ENCODE data around the gene PRAF2.
A peak's percentile ranks its signal among the peaks of the same experiment; 100 is the strongest.

Gene PRAF2

GRCh38 chrX:49041744-49042580 is 31.8 kb downstream of the PRAF2 start:
- DNase-seq (ENCODE audit: low read depth), result no peak

DNA sequence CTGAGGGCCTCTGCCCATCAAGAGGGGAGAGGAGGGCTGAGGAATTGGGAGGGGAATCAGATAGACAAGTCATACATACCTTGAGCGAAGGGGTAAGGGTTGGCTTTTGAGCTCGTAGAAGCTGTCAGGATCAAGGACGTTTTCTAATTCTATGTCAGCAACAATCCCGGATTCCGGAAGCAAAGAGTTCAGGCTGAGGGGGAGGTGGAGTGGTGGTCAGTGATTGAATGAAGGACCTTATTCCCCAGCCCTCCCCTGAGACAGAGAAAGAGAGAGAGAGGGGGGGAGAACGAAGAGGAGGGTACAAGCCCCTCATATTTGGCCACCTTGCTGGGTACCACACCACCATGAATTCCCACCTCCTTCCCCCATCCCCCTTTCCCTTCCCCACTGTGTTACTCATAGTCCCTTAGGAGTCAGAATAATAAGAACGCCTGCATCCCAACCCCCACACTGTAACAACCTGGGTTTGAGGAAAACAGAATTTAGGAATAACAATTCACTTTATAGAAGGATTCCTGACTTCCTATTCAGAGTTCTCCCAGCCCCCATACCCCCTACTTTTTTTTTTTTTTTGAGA is 33.3 kb downstream of the PRAF2 start:
- no peak for DNase-seq (ENCODE audit: low read depth)

DNA sequence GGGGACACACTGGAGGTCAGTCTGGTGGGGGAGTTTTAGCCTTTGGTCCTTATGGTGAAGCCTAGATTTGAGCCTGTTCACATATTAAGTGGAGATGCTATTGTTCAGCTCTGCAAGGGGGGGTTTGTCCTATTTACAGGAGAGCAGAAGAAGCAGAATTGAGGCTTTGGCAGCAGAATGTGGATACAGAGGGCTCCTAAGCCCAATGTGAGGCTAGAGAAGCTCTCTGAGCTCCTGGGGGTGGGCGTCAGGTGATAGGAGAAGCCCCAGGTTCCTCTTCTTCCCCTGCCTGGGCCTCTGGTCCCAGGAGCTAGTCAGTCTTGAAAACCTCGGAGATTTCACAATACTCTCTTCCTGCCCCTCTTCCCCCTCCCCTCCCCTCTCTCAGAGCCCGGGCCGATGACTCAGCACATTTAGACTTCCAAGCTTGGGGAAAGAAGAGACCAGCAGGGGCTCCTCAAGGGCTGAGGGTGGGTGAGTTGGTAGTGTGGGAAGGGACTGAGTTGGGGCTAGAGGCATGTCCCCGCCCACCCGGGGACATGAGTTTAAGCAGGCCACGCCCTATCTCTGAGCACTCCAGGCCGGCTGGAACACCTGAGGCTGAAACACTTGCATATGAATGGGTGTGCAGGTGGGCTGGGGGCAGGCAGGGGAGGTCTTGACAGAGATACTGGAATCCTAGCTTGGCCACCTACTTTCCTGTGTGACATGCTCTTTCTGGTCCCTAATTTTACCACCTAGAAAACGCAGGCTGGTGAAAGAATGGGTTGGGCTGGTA is 34.0 kb downstream of the PRAF2 start:
- peak; percentile 94 for DNase-seq (ENCODE audit: low read depth)

- DNase-seq (ENCODE audit: low read depth), result no peak
These were observed 35.8 kb downstream of the PRAF2 start for GRCh38 chrX:49037883-49038475.

DNA sequence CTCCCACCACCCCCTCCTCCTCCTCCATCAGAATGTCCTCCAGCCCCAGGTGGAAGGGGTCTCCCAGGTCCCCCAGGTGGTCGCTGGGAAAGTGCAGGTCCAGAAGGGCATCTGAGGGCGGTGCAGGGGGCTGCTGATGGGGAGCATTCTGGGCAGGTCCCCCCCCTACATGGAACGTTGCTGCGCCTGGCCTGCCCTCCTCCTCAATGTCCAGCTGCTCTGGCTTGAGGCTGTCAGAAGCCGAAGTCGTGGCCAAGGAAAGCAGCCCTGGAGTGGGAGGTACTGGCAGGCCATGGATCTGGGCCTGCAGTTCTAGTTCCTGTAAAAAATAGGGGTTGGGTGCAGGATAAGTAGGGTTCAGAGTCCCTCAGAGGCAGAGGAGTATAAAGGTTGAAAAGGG is 43.5 kb downstream of the PRAF2 start:
- no peak for DNase-seq (ENCODE audit: low read depth)

- DNase-seq (ENCODE audit: low read depth), result no peak
These were observed 43.9 kb downstream of the PRAF2 start for GRCh38 chrX:49029876-49030275.

Measured in CMK (cell line).